Parathyroid adenoma (tissue), 2 donors: ENCODE measurements around the gene TMEM31.
A peak's percentile ranks its signal among the peaks of the same experiment; 100 is the strongest.
"Not testable (repeated sequence)": the region's sequence is repeated elsewhere in the genome, so short reads cannot be mapped to it uniquely, and the experiment has no call there.

Experiments used
- H2AFZ ChIP-seq: fragments of 300-600 bp; sonication (generic); one replicate; pipeline ENCODE4 v1.7.0; 2017; ENCODE audit warnings: antibody characterized with exemption, mild to moderate bottlenecking
- H3K27ac ChIP-seq: fragments of 300-600 bp; sonication (generic); one replicate; pipeline ENCODE4 v1.7.0; 2017
- H3K27me3 ChIP-seq: fragments of 300-600 bp; sonication (generic); one replicate; pipeline ENCODE4 v1.7.0; 2017; ENCODE audit warnings: low read length; ENCODE audit not compliant: control insufficient read depth, insufficient read depth
- H3K36me3 ChIP-seq: fragments of 300-600 bp; sonication (generic); one replicate; pipeline ENCODE4 v1.7.0; 2017; ENCODE audit warnings: low read length; ENCODE audit not compliant: control insufficient read depth, insufficient read depth
- H3K4me1 ChIP-seq: fragments of 300-600 bp; sonication (generic); one replicate; pipeline ENCODE4 v1.7.0; 2017; ENCODE audit warnings: control low read depth
- H3K4me2 ChIP-seq: fragments of 300-600 bp; sonication (generic); one replicate; pipeline ENCODE4 v1.7.0; 2017; ENCODE audit warnings: low read length
- H3K4me3 ChIP-seq: fragments of 300-600 bp; sonication (generic); one replicate; pipeline ENCODE4 v1.7.0; 2017; ENCODE audit warnings: low read depth, low read length
- H3K79me2 ChIP-seq: fragments of 300-600 bp; sonication (generic); one replicate; pipeline ENCODE4 v1.7.0; 2017; ENCODE audit warnings: control low read depth
- H3K9ac ChIP-seq: fragments of 300-600 bp; sonication (generic); one replicate; pipeline ENCODE4 v1.7.0; 2017; ENCODE audit warnings: mild to moderate bottlenecking
- H3K9me3 ChIP-seq: fragments of 300-600 bp; sonication (generic); one replicate; pipeline ENCODE4 v1.7.0; 2017; ENCODE audit warnings: low read length; ENCODE audit not compliant: control insufficient read depth
- TF ChIP-seq, protein P1 (sequence below): fragments of 300-600 bp; sonication (generic); IDR thresholded peaks from one replicate; pipeline ENCODE4 v1.7.0; 2017; ENCODE audit warnings: antibody characterized with exemption, mild to moderate bottlenecking
- donor health status: primary hyperparathyroidism.

Gene TMEM31

DNA sequence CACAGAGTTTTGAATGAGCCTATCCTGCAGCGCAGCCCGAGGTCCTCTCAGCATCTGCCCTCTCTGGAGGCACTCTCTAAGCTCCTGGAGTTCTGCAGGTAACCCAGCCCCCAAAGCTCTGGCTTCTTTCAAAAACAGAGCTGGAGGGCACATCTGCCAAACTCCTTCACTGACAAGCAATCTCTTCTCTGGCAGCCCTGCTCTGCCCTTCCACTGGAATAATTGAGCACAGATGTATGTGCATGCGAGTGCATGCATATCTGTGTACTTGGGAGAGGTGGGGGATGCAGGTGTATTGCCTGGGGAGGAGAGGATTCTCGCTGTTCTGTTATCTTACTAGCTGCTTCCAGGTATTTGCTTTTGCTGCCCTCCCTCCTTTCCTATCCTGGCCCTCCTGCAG lies 43.7 kb downstream of the TMEM31 start:
- no peaks in the 10 kb centered on the region for H3K36me3 ChIP-seq
- TF ChIP-seq, protein P1, sequence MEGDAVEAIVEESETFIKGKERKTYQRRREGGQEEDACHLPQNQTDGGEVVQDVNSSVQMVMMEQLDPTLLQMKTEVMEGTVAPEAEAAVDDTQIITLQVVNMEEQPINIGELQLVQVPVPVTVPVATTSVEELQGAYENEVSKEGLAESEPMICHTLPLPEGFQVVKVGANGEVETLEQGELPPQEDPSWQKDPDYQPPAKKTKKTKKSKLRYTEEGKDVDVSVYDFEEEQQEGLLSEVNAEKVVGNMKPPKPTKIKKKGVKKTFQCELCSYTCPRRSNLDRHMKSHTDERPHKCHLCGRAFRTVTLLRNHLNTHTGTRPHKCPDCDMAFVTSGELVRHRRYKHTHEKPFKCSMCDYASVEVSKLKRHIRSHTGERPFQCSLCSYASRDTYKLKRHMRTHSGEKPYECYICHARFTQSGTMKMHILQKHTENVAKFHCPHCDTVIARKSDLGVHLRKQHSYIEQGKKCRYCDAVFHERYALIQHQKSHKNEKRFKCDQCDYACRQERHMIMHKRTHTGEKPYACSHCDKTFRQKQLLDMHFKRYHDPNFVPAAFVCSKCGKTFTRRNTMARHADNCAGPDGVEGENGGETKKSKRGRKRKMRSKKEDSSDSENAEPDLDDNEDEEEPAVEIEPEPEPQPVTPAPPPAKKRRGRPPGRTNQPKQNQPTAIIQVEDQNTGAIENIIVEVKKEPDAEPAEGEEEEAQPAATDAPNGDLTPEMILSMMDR: no peak
- H3K4me3 ChIP-seq: no peak overlapping the region
- H3K4me1 ChIP-seq: peaks cover 37% of the 10 kb centered on the region
- no peaks in the 10 kb centered on the region for H3K9me3 ChIP-seq
- H3K27me3 ChIP-seq: no peaks in the 10 kb centered on the region
- H2AFZ ChIP-seq: no peak overlapping the region
- H3K9ac ChIP-seq: no peak overlapping the region
- H3K4me2 ChIP-seq: no peak overlapping the region
- peak overlapping the region; percentile 65 for H3K27ac ChIP-seq
- H3K79me2 ChIP-seq: peaks cover 2% of the 10 kb centered on the region

DNA sequence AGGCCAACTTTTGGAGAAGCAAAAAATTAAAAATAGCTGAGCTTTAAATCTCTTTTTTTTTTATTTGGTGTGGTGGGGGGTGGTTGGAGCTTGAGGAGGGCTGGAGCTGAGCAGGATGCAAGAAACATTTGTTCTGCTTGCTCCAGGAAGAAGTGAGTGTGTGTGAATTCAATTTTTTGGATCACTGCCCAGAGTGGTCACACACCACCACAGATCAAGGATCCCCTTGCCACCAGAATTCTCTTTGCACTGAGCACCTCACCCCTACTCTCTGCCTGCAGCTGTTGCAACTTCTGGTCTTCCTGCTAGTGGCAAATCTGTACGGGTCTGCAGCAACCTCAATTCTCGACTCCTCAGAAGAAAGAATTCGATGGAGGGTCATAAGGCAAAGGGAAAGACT lies 46.0 kb downstream of the TMEM31 start:
- Histone ChIP-seq H3K36me3 (no peaks in the 10 kb centered on the region), H3K4me2 (no peak overlapping the region), H3K27me3 (no peaks in the 10 kb centered on the region), H3K4me3 (peak overlapping the region; percentile 27), H3K79me2 (peaks cover 9% of the 10 kb centered on the region), H3K9me3 (no peaks in the 10 kb centered on the region), H3K9ac (no peak overlapping the region), H2AFZ (no peak overlapping the region), H3K27ac (peak overlapping the region; percentile 99), H3K4me1 (peaks cover 33% of the 10 kb centered on the region)
- TF ChIP-seq, protein P1: no peak

DNA sequence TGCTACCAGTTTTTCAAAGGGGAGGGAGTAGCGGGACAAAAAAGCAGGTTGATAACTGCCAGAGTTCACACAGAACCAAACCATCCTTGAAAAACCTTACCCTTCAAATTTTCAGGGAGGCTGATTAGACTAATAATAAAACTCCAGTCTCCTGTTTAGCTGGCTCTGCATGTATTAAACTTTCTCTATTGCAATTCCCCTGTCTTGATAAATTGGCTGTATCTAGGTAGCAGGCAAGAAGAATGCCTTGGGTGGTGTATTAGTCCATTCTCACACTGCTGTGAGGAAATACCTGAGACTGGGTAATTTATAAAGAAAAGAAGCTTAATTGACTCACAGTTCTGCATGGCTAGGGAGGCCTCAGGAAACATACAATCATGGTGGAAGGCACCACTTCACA lies 47.8 kb downstream of the TMEM31 start:
- no peak overlapping the region for H3K9ac ChIP-seq
- H3K4me2 ChIP-seq: no peak overlapping the region
- TF ChIP-seq, protein P1: no peak
- no peak overlapping the region for H2AFZ ChIP-seq
- peaks cover 16% of the 10 kb centered on the region for H3K79me2 ChIP-seq
- H3K27me3 ChIP-seq: no peaks in the 10 kb centered on the region
- no peak overlapping the region for H3K4me3 ChIP-seq
- H3K4me1 ChIP-seq: peaks cover 27% of the 10 kb centered on the region
- peak overlapping the region; percentile 99 for H3K27ac ChIP-seq
- H3K9me3 ChIP-seq: no peaks in the 10 kb centered on the region
- no peaks in the 10 kb centered on the region for H3K36me3 ChIP-seq

DNA sequence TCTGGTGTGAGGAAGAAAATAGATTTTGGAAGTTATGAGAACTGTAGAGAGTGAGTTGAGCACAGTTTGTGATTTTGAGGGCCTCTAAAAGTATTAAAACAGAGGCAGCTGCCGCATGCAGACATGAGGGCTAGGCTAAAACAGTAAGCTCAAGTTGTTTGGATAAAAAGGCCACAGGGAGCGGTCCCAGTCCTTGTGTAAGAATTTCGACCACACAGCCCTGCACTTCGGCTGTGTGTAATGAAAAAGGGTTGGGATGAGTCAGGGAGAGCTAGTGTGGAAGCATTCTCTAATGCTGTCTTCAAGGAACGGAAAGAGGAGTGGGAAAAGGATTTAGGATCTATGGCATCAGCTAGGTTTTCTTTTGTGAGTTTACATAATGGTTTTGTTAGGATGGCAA lies 52.8 kb downstream of the TMEM31 start:
- peak overlapping the region; percentile 61 for H3K4me2 ChIP-seq
- H3K79me2 ChIP-seq: peaks cover 48% of the 10 kb centered on the region
- peak overlapping the region; percentile 73 for H3K4me3 ChIP-seq
- peak overlapping the region; percentile 2 for H3K9ac ChIP-seq
- not testable (repeated sequence) for H2AFZ ChIP-seq, H3K4me1 ChIP-seq, H3K36me3 ChIP-seq, H3K9me3 ChIP-seq, H3K27me3 ChIP-seq
- peak overlapping the region; percentile 99 for H3K27ac ChIP-seq
